Left ventricle myocardium inferior (tissue), 1 donor: Measurements from ENCODE around the gene DCUN1D2. TPM values are rescaled to one million over a fixed set of nuclear protein-coding genes. Genes with fewer than 3 reads are reported as not detected.
A peak's percentile ranks its signal among the peaks of the same experiment; 100 is the strongest.
"Not testable (repeated sequence)": the region's sequence is repeated elsewhere in the genome, so short reads cannot be mapped to it uniquely, and the experiment has no call there.

Experiments used
- DNase-seq: peaks from one replicate; pipeline ENCODE4 v3.0.0-alpha.2; 2020
- H3K27ac ChIP-seq: fragments of 200-600 bp; replicated peaks from 2 replicates; pipeline ENCODE4 v1.8.0; 2021
- H3K27me3 ChIP-seq: fragments of 200-600 bp; 2 replicates; pipeline ENCODE4 v1.8.0; 2021; ENCODE audit warnings: low read depth
- H3K36me3 ChIP-seq: fragments of 200-600 bp; 2 replicates; pipeline ENCODE4 v1.8.0; 2021
- H3K4me1 ChIP-seq: fragments of 200-600 bp; 2 replicates; pipeline ENCODE4 v1.8.0; 2021
- H3K4me3 ChIP-seq: fragments of 200-600 bp; 2 replicates; pipeline ENCODE4 v1.8.0; 2021; ENCODE audit warnings: mild to moderate bottlenecking, moderate library complexity
- H3K9me3 ChIP-seq: fragments of 200-600 bp; replicated peaks from 2 replicates; pipeline ENCODE4 v1.8.0; 2021
- CTCF ChIP-seq: fragments of 200-600 bp; IDR thresholded peaks from 2 replicates; pipeline ENCODE4 v1.8.0; 2021; ENCODE audit warnings: antibody characterized with exemption, mild to moderate bottlenecking, borderline replicate concordance
- intact Hi-C: fragments of 100-400 bp; cut with micrococcal nuclease; formaldehyde crosslinking; loops from one replicate; pipeline ENCODE4 v1.11.0; 2022
- total RNA-seq: library from RNA; stranded (reverse); fragmentation: NEBNext Ultra II Directional; extraction: Animal tissue kit (Norgen Biotek cat#: 25700); gene quantifications from one replicate; pipeline ENCODE4 v1.2.1, GENCODE V29; 2021
- donor health status: DM: no; HTN: yes; CAD: no; lungs with severe emphysema.

DCUN1D2 gene
- total RNA-seq, 1 donor from 2014 or later, result 196 TPM

- peaks cover 41% of the 10 kb centered on the region for H3K36me3 ChIP-seq
- no peaks in the 10 kb centered on the region for H3K27me3 ChIP-seq
- DNase-seq, result peak; percentile 72
- H3K9me3 ChIP-seq, result no peaks in the 10 kb centered on the region
- peak within 1 kb of the TSS; percentile 71 for H3K4me3 ChIP-seq
- intact Hi-C loops, result no loop called here
- H3K27ac ChIP-seq, result peak within 1 kb of the TSS; percentile 89
- no peak for TF ChIP-seq CTCF
- H3K4me1 ChIP-seq, result peaks cover 54% of the 10 kb centered on the region
Measured at GRCh38 chr13:113452942-113453901, 37.3 kb downstream of the DCUN1D2 start, which contains the start of gene ADPRHL1. ADPRHL1 (minus strand) TSS chr13:113453488; CDS start chr13:113453437, 51 bp downstream.

GRCh38 chr13:113452466-113452865, 38.0 kb downstream of the DCUN1D2 start:
- DNase-seq, result no peak
- no peaks in the 10 kb centered on the region for H3K27me3 ChIP-seq
- H3K4me3 ChIP-seq, result peak overlapping the region; percentile 71
- no peak for TF ChIP-seq CTCF
- H3K9me3 ChIP-seq, result no peaks in the 10 kb centered on the region
- peak overlapping the region; percentile 89 for H3K27ac ChIP-seq
- intact Hi-C loops, result no loop called here
- peaks cover 34% of the 10 kb centered on the region for H3K36me3 ChIP-seq
- H3K4me1 ChIP-seq, result peaks cover 56% of the 10 kb centered on the region

- intact Hi-C loops, result no loop called here
- peak overlapping the region; percentile 71 for H3K4me3 ChIP-seq
Measured at GRCh38 chr13:113451951-113452421, 38.5 kb downstream of the DCUN1D2 start.

GRCh38 chr13:113450861-113451620, 39.5 kb downstream of the DCUN1D2 start:
- Histone ChIP-seq H3K36me3 (peaks cover 20% of the 10 kb centered on the region), H3K4me1 (peaks cover 68% of the 10 kb centered on the region), H3K27ac (peak overlapping the region; percentile 89), H3K4me3 (peak overlapping the region; percentile 71)
- TF ChIP-seq CTCF, result peak; percentile 34
- DNase-seq, intact Hi-C loops, H3K9me3 ChIP-seq, H3K27me3 ChIP-seq: not testable (repeated sequence)

More at GRCh38 chr13:113451951-113452421, 38.5 kb downstream of the DCUN1D2 start:
- peak overlapping the region; percentile 89 for H3K27ac ChIP-seq
- no peaks in the 10 kb centered on the region for H3K27me3 ChIP-seq
- no peaks in the 10 kb centered on the region for H3K9me3 ChIP-seq
- H3K36me3 ChIP-seq, result peaks cover 30% of the 10 kb centered on the region
- TF ChIP-seq CTCF, result no peak
- H3K4me1 ChIP-seq, result peaks cover 59% of the 10 kb centered on the region
- peak; percentile 72 for DNase-seq

GRCh38 chr13:113450348-113450744, 40.2 kb downstream of the DCUN1D2 start:
- DNase-seq, H3K9me3 ChIP-seq, H3K27me3 ChIP-seq, intact Hi-C loops: not testable (repeated sequence)
- Histone ChIP-seq H3K36me3 (peaks cover 13% of the 10 kb centered on the region), H3K4me1 (peaks cover 69% of the 10 kb centered on the region), H3K4me3 (peak overlapping the region; percentile 71), H3K27ac (peak overlapping the region; percentile 89)
